ENCODE results near the gene FBXW5. TPM values are rescaled to one million over a fixed set of nuclear protein-coding genes. Genes with fewer than 3 reads are reported as not detected.

Gene FBXW5
- total RNA-seq, 1 experiment from 2014 or later, result 72.6 TPM

GRCh38 chr9:136899196-136899595, 45.3 kb downstream of the FBXW5 start:
- no peak overlapping the region for H3K4me3 ChIP-seq (ENCODE audit: low read depth in 2 of 2, low read length in 2 of 2)
- peak overlapping the region; percentile 97 for H3K27ac ChIP-seq (ENCODE audit: low read length)
- ChIA-PET POLR2A (no interaction called here), CTCF (interaction anchor here (0.6 to 1.3 kb wide), 2 partner anchors 17 to 22 kb away, joined by 3 to 5 read pairs; no protein-coding TSS in a partner anchor)
- H3K9me3 ChIP-seq (ENCODE audit: control insufficient read depth, insufficient read depth, low read depth, low read length), result no peaks in the 10 kb centered on the region
- intact Hi-C loops (cut with micrococcal nuclease; ENCODE audit: unreplicated experiment), result no loop called here
- no TSS peak for BruUV-seq (replicated peaks)
- DNase-seq (ENCODE audit: low read depth, low spot score) (no peak), ATAC-seq (no peak)
- TF ChIP-seq REST (IDR thresholded peaks at IDR 0.05; ENCODE audit: insufficient read depth in 1 of 2, low read depth in 2 of 2, low read length in 1 of 2) (no peak), CTCF (IDR thresholded peaks at IDR 0.05) (no peak), TCF7L2 (IDR thresholded peaks at IDR 0.05; ENCODE audit: low read depth, low read length) (no peak), SIN3A (IDR thresholded peaks at IDR 0.05; ENCODE audit: borderline replicate concordance, insufficient read depth, low read depth, low read length) (no peak), POLR2AphosphoS5 (IDR thresholded peaks at IDR 0.05; ENCODE audit: low read depth, low read length) (no peak)
- peaks cover 4% of the 10 kb centered on the region; the same call in 1 of the 2 replicates for H3K36me3 ChIP-seq (ENCODE audit: control insufficient read depth, insufficient read depth, low read length)
- H3K27me3 ChIP-seq (ENCODE audit: control insufficient read depth, insufficient read depth, low read length), result no peaks in the 10 kb centered on the region
- in situ Hi-C loops (cut with HindIII; ENCODE audit: low pct_unique_long_range_greater_than_20kb, low sequenced_read_pairs), result no loop called here
- peaks cover 49% of the 10 kb centered on the region for H3K4me1 ChIP-seq (ENCODE audit: control insufficient read depth, insufficient read depth, low read length)

GRCh38 chr9:136898483-136899100, 45.9 kb downstream of the FBXW5 start:
- H3K4me3 ChIP-seq (ENCODE audit: low read depth in 2 of 2, low read length in 2 of 2), result no peak overlapping the region
- H3K9me3 ChIP-seq (ENCODE audit: control insufficient read depth, insufficient read depth, low read depth, low read length), result no peaks in the 10 kb centered on the region
- TF ChIP-seq CTCF (IDR thresholded peaks at IDR 0.05), result no peak
- peak overlapping the region; percentile 97 for H3K27ac ChIP-seq (ENCODE audit: low read length)
- H3K36me3 ChIP-seq (ENCODE audit: control insufficient read depth, insufficient read depth, low read length), result peaks cover 4% of the 10 kb centered on the region; the same call in 1 of the 2 replicates
- POLR2A ChIA-PET, result no interaction called here
- in situ Hi-C loops (cut with HindIII; ENCODE audit: low pct_unique_long_range_greater_than_20kb, low sequenced_read_pairs) (no loop called here), intact Hi-C loops (cut with micrococcal nuclease; ENCODE audit: unreplicated experiment) (no loop called here)
- ATAC-seq (no peak), DNase-seq (ENCODE audit: low read depth, low spot score) (no peak)
- H3K4me1 ChIP-seq (ENCODE audit: control insufficient read depth, insufficient read depth, low read length), result peaks cover 49% of the 10 kb centered on the region
- H3K27me3 ChIP-seq (ENCODE audit: control insufficient read depth, insufficient read depth, low read length), result no peaks in the 10 kb centered on the region
- BruUV-seq (replicated peaks), result no TSS peak
- CTCF ChIA-PET, result interaction anchor here (1.3 kb wide), 1 partner anchor 16 kb away, joined by 3 read pairs; no protein-coding TSS in a partner anchor
